Anterior cingulate cortex (tissue), 58 donors: ENCODE measurements around the gene SORBS2.

Experiments
- DNase-seq, 58 donors: peaks; one replicate each; lab custom pipeline; 2025; lab: John Stamatoyannopoulos, UW

Gene SORBS2

GRCh38 chr4:185693548-185694215 is 118.3 kb downstream of the SORBS2 start:
- DNase-seq: no peak

DNA sequence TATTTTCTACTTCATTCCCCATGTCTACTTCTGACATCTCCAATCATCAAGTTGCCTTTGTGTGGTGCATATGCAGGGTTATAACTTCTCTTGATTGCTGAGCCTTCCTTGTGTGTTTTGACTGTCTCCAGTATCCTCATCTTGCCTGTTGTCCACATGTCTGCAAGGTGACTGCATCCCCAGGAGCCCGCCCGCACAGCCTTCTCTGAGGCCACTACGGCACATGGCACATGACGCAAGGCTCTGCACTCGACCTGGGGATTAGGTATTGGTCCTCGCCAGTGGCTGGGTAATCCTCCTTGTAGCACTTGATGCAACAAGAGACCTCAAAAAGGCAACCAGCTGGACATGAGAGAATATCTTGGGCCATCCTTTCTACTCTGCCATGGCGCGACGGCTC is 122.6 kb downstream of the SORBS2 start:
- no peak for DNase-seq

DNA sequence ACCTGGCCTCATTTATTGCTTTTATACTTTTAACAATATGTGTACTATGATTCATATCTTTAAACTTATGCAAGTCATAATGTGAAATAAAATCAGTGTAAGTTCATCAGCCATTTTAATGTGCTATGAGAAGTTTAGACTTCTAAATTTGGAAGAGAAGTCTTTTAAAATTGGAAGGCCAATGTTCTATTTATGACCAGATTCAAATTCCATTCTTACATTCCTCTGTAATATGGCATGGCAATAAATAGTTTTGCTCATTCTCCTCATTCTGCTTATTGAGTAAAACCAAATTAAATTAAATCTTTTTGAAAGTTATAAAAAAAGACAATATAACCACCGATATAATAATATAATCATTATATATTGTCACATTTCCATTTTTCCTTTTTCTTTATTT is 126.2 kb downstream of the SORBS2 start:
- no peak for DNase-seq

- DNase-seq: no peak
Measured at GRCh38 chr4:185683896-185684295, 128.1 kb downstream of the SORBS2 start.

GRCh38 chr4:185683222-185683621 is 128.8 kb downstream of the SORBS2 start:
- DNase-seq: no peak

DNA sequence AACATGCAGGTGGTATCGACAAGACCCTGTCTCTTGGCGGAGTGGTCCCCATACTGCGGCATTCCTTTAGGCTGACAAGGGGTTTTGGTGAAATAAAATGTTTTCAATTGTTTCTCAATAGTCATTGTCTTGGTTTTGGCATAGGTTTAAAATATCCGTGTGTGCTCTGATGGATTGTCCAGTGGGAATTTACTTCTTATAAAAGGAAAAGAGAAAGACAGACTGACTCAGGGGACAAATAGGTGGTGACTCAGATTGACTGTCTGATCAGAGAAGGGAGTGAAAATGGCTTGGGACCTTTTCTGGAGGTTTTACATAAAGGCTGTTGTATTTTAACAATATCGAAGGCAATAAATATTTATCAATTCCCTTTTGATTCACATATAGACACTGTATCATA is 129.8 kb downstream of the SORBS2 start:
- DNase-seq: no peak

- DNase-seq: no peak
Measured at GRCh38 chr4:185681604-185682003, 130.4 kb downstream of the SORBS2 start.

DNA sequence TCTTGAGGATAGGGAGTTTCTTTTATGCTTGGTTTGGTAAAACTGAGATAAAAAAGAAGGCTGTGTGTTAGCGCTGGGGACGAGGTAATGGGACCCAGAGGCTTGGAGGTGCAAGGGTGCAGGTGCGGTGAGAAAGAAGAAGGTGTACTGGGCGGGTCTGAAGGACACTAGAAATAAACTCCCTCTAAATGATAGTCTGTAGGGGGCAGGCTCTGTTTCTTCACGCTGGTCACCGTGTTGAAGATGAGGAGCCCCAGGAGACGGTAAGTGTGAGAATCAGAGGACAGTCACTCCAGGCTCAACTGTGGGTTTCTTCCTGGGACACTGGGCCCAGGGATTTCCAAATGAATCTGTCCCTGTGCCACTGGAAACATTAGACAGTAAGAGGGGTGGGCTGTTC is 131.4 kb downstream of the SORBS2 start:
- DNase-seq: no peak

DNA sequence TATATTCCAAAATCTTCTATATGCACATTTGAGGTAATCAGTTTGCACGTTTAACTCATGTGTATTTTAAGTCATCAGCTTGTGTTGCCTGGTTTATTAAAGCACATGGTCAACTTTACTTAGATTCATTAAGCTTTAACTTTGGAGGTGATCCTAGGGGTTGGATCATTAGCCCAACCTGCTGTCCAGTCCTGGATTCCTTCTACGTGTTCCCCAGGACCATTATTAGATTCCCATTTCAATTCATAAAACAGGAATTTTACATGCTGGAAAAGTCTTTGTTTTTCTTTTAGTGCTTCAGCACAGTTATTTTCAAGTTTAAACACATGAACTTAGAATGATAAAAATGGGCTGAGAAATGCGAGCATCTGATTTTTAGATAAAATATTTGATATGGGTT is 132.5 kb downstream of the SORBS2 start:
- no peak for DNase-seq

DNA sequence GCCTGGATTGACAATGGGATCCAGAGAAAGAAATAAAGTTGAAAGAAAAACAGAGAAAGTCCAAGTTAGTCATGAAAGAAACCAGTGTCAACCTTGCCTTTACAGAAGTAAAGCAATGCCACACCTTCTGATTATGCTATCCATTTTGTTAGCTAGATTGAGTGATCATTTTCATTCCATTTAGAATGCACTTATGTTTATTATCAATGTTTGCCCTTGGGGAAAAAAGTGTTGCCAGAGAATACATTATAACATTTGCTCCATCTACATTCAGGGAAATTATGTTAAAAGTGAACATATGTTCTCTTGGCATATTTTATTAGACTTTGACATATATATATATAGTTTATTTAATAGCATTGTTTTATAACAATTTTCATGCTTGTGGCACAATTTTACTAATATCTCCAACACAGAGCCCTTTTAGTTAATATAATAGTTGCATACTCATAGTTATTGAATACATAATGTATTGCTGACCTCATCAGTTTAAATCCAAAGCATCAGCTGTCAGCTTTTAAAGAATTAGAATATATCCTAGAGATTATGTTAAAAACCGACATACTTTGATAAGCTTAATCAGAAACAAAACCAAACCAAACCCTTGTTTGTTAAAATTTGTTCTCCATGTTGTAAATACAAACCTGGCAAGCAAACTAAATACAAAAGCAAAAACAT is 134.2 kb downstream of the SORBS2 start:
- no peak for DNase-seq

GRCh38 chr4:185672618-185673017 is 139.4 kb downstream of the SORBS2 start:
- no peak for DNase-seq

DNA sequence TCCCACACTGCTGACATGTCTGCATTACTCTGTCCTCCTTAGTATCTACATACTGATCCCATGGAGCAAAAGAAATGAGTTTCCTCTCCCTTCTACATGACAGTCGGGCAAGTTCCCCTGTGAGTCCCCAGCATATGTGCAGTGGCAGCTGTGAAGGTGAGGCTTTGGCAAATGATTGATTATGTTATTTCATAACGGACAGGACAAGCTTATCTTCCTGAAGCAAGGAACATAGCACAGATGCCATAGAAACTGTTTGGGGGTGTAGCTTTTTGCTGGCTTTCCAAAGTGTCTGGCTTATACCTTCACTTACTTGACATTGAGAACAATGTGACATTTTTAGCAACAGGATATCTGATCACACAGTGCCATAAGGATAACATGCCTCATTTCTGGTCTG is 139.8 kb downstream of the SORBS2 start:
- no peak for DNase-seq

GRCh38 chr4:185671496-185671895 is 140.5 kb downstream of the SORBS2 start:
- no peak for DNase-seq

GRCh38 chr4:185671066-185671465 is 140.9 kb downstream of the SORBS2 start:
- DNase-seq: no peak

GRCh38 chr4:185669288-185669687 is 142.7 kb downstream of the SORBS2 start:
- DNase-seq: no peak

DNA sequence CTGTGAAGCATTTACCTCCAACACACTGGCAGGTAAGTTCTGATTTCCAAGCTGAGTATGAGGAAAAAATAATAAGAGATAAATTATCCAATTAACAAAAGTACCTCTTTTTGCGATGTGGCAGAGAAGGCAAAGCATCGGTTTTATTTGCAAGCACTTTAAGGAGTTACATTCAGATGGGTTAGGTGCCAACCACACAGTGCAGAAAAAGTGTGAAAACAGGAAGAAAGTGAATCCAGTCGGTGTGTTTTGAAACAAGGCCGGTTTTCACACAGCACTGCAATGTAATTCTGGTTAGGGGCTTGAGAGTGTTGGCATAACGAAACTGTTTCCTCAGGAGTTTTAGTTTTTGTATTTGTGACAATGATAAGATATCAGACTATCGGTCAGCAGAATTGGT is 145.8 kb downstream of the SORBS2 start:
- DNase-seq: no peak

- peak in 1 of 58 donors; percentile 10 for DNase-seq
Measured at GRCh38 chr4:185665655-185666054, 146.3 kb downstream of the SORBS2 start.

DNA sequence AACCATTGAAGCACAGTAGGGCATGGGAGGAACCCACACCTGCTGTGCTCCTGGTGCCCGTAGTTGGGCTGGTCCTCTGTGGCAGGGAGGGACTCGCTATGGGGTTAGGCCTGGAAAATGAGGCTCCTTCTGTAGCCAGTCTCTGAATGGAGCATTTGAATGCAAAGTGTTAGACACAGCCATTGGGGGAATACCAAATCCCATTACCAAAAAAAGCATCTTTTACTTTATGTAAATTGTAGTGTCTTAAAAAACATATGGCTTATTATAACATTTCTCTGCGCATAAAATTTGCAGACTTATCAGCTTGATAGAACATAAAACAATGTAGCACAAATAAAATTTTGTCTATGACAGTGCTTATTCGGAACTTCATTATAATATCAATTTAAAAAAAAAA is 147.5 kb downstream of the SORBS2 start:
- no peak for DNase-seq

DNA sequence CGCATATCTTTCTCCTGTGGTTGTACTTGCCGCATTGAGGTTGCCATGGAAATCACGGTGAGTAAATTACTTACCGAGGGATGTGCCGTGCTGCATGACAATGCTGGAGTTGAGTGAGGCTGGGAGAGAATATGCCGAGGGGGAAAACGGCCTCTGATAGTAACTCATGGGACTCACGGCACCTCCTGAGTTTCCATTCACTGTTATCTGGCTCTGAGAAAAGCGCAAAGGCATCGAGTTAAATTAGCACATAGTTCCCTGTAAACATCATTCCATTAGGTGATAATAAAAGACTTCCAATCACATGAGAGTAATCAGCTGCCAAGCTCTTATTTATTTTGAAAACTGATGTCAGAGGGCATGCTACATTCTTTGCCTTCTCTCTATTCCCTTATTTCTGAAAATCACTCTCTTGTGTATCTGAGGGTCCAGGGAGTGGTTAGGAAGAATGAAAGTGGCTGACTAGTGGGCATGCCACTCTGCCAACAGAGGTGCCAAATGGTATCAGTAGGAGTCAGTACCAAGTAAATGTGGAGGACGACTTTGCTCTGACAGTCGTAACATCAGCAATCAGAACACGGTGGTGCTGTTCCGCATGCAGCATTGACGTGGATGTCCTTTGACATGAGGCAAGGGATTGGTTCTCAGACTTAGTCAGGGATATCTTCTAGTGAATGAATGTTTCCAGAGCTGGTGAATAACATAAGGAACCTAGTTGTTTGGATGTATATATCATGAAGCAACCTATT is 149.8 kb downstream of the SORBS2 start:
- no peak for DNase-seq

DNA sequence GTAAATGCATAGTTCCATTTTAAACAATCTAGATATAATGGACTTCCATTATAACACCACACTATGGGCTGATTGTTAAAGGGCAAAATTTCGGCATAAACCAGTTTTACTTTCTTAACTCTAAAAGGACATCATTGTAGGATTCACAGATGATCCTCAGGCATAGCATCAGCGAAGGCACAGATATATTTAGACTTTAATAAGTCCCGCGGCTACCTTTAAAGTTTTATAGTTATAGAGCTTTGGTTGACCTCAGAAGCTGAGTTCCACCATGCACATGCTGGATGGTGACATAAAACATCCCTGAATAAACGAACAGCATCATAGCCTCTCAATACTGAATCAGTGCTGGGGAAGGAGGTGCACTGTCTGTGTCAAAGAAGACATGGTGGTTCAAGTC is 151.7 kb downstream of the SORBS2 start:
- DNase-seq: no peak

- DNase-seq: no peak
Measured at GRCh38 chr4:185657699-185658098, 154.3 kb downstream of the SORBS2 start.

- DNase-seq: peak in 4 of 58 donors; percentile 2 to 22 (median 8)
Measured at GRCh38 chr4:185657183-185657582, 154.8 kb downstream of the SORBS2 start.
